ENCODE data around the gene FAS.

GRCh38 chr10:89063465-89063864 lies 72.9 kb downstream of the FAS start:
- no peak for TF ChIP-seq CTCF (IDR thresholded peaks at IDR 0.05)
- TF ChIP-seq POLR2A (IDR thresholded peaks at IDR 0.05) = no peak
